Astrocyte of the cerebellum (primary cell): ENCODE data around the gene VSX2.

Experiments
- DNase-seq: peaks from one replicate; pipeline ENCODE4 v3.0.0-alpha.2; 2011; ENCODE audit warnings: low read depth
- H3K4me3 ChIP-seq: 2 replicates; pipeline ENCODE4 v1.5.1; 2011; ENCODE audit warnings: mild to moderate bottlenecking, low read depth, low read length, moderate library complexity
- in situ Hi-C: cut with HindIII; loops from 2 replicates; pipeline ENCODE4 v1.10.0; 2017; ENCODE audit warnings: low sequenced_read_pairs
- TF ChIP-seq, protein P1 (sequence below): IDR thresholded peaks from 2 replicates; pipeline ENCODE4 v1.5.1; 2012; ENCODE audit warnings: low read length, low read depth, moderate library complexity, mild to moderate bottlenecking; ENCODE audit errors: missing control alignments

The VSX2 gene

DNA sequence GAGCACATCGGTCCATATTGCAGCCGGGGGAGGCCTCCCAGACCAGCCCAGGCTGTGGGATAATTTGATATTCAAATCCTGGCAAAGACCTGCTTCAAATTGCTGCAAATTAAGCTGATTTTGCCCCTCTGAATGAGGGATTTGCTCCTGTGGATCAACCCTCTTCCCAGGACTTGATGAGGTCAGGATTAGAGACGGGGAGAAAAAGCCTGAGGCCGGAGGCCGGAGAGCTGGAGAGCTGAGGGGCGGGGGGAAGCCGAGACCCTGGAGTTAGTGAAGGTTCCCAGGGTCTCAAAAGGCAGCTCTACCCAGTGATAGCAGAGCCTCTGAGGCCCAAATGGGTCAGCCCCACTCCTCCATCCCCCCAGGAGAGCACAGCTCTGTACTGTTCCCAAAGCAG is 17.5 kb upstream of the VSX2 start:
- in situ Hi-C loops: no loop called here
- H3K4me3 ChIP-seq: no peak overlapping the region
- DNase-seq: no peak
- TF ChIP-seq, protein P1, sequence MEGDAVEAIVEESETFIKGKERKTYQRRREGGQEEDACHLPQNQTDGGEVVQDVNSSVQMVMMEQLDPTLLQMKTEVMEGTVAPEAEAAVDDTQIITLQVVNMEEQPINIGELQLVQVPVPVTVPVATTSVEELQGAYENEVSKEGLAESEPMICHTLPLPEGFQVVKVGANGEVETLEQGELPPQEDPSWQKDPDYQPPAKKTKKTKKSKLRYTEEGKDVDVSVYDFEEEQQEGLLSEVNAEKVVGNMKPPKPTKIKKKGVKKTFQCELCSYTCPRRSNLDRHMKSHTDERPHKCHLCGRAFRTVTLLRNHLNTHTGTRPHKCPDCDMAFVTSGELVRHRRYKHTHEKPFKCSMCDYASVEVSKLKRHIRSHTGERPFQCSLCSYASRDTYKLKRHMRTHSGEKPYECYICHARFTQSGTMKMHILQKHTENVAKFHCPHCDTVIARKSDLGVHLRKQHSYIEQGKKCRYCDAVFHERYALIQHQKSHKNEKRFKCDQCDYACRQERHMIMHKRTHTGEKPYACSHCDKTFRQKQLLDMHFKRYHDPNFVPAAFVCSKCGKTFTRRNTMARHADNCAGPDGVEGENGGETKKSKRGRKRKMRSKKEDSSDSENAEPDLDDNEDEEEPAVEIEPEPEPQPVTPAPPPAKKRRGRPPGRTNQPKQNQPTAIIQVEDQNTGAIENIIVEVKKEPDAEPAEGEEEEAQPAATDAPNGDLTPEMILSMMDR: no peak

DNA sequence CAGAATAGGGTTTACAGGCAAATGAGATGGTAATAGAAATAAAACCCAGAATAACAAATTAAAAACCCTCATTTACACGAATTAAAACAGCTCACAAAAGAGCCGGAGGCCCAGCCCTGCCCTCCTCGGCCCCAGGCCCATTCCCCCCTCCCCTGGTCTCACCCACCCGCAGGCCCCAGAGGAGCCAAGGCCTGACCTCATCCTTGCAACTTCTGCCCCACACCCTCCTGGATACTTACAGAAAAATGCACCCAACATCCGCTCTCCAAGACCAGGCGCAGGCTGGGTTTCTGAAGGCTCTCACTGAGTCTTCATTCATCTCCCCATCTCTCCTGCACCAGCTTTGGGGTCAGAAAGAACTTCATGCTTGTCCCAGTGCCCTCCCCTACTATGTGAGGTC is 16.2 kb upstream of the VSX2 start:
- in situ Hi-C loops: no loop called here
- H3K4me3 ChIP-seq: no peak overlapping the region
- DNase-seq: no peak
- TF ChIP-seq, protein P1: no peak

DNA sequence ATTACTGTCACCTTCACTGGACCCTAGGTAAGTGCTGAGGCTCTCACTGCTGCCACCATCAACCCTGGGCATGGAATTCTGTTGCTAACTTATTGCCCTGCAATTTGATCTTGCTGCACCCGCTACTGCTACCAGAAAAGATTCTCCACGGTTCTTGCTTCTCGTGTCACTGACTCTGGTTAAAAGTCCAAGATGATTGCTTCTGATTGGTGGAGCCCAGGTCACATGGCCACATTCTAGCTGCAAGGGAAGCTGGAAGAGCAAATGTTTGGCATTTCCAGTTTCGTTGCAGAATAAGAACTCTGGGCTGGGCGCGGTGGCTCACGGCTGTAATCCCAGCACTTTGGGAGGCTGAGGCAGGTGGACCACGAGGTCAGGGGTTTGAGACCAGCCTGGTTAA is 7.5 kb upstream of the VSX2 start:
- no peak overlapping the region for H3K4me3 ChIP-seq
- TF ChIP-seq, protein P1: no peak
- in situ Hi-C loops: loop anchor here (25.0 kb wide), 1 partner anchor 119 kb away; no protein-coding TSS in a partner anchor
- DNase-seq: no peak

DNA sequence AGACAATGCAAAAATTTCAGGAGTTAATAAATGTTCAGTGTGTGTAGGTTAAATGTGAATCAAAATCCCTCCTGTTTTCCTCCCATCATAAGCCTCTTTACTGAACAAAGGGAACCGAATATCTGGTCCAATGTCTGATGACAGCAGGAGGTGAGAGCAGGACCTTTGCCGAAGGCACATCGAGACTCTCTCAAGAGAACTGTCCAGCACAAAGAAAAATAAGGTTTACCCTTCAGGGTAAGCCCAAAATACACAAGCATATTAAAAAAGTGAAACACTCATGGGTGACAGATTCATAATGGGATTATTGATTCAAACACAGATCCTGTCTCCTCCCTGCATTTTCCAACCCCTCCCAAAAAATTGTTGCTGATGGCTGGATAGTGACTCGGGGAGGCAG is 4.2 kb upstream of the VSX2 start:
- no peak overlapping the region for H3K4me3 ChIP-seq
- TF ChIP-seq, protein P1: no peak
- DNase-seq: no peak
- in situ Hi-C loops: loop anchor here (25.0 kb wide), 1 partner anchor 123 kb away; no protein-coding TSS in a partner anchor

DNA sequence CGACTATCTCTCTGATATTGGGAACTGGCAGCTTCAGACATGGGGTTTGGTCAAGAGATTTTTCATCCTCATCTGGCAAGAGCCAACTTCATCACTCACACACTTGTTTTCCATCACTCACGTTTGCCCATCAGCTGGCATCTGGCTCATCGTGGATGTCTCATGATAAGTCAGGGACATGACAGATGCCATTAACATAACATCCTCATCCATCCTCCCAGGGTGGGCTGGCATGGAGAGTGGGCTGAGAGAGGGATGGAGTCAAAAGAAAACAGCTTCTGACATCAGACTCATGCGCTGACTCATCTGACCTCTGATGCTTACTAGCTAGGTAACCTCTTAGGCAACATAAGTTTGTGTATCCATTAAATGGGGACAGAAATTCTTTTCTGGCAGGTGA is 1.8 kb upstream of the VSX2 start:
- DNase-seq: no peak
- H3K4me3 ChIP-seq: no peak overlapping the region
- TF ChIP-seq, protein P1: no peak
- in situ Hi-C loops: loop anchor here (25.0 kb wide), 1 partner anchor 125 kb away; no protein-coding TSS in a partner anchor

DNA sequence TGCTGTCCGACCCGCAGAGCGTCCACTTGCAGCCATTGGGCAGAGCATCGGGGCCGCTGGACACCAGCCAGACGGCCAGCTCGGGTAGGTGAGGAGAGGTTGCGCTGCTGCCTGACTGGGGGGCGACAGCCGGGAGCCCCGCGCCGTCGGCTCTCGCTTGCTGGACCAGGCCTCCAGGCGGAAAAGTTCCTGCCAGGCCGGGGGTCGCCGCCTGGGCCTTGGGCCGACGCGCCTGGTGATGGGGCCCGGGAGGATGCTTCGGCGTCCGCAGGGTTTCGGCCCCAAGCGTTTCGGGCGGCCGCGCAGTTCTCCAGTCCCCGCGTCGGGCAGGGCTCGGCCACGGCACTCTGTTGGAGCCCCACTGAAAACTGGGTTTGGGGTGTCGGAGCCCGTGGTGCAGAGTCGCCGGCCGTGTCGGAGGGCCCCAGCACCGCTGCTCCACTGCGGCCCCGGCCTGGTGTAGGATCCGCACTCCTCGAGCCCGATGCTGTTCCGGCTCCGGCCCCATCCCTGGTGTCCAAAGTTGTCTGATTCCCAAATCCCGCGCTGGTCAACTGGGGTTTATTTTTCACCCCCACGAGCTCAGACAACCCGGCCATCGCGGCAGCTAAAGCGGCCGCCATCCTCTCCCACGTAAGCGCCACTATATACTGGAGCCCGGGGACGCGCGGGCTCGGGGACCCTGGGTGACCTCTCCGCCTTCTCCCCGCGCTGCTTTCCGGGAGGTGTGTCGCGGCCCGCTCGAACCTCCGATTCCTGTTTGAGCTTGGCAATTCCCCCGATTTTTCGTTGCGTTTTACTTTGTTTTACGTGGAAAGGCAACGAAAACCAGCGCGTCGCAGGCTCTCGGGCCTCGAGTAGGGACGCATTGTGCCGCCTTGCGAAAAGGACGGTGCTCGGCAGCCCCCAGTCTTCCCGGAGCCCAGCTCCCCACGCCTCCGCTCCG is 872 bp downstream of the VSX2 start:
- in situ Hi-C loops: loop anchor here (25.0 kb wide), 1 partner anchor 128 kb away; no protein-coding TSS in a partner anchor
- TF ChIP-seq, protein P1: no peak
- no peak overlapping the region for H3K4me3 ChIP-seq
- DNase-seq: no peak
